A673 (cell line): ENCODE measurements around the gene DDX59. TPM values are rescaled to one million over a fixed set of nuclear protein-coding genes. Genes with fewer than 3 reads are reported as not detected.

Experiments
- BruUV-seq: library from RNA; stranded (reverse); fragments of 400-500 nt; replicated peaks from 2 replicates; lab custom pipeline; 2021; lab: Mats Ljungman, UMichigan
- CTCF ChIA-PET: fragments of 300-600 bp; sonication (Branson Sonifier 250); formaldehyde crosslinking; loops from one replicate; lab custom pipeline; 2022; ENCODE audit warnings: antibody characterized with exemption; lab: Charles Lee
- POLR2A ChIA-PET: fragments of 300-600 bp; sonication (Branson Sonifier 250); formaldehyde crosslinking; loops from one replicate; lab custom pipeline; 2022; ENCODE audit warnings: antibody characterized with exemption; ENCODE audit not compliant: low non-redundant PET; lab: Charles Lee
- DNase-seq: peaks from one replicate; pipeline ENCODE4 v3.0.0-alpha.2; 2015; ENCODE audit warnings: low spot score
- H3K27ac ChIP-seq: fragments of 200-600 bp; sonication (generic); 2 replicates; pipeline ENCODE4 v1.5.1; 2016; ENCODE audit warnings: mixed run types, low read depth, mild to moderate bottlenecking, mixed read lengths, antibody characterized with exemption, low read length; ENCODE audit not compliant: poor library complexity, severe bottlenecking
- H3K27me3 ChIP-seq: fragments of 200-600 bp; sonication (generic); replicated peaks from 2 replicates; pipeline ENCODE4 v1.6.1; 2017; ENCODE audit warnings: mixed run types, low read depth, mild to moderate bottlenecking, mixed read lengths, antibody characterized with exemption, low read length; ENCODE audit not compliant: insufficient read depth, poor library complexity
- H3K36me3 ChIP-seq: fragments of 200-600 bp; sonication (generic); 2 replicates; pipeline ENCODE4 v1.6.1; 2016; ENCODE audit warnings: mixed run types, mild to moderate bottlenecking, mixed read lengths, antibody characterized with exemption, low read length; ENCODE audit not compliant: insufficient read depth, poor library complexity, severe bottlenecking
- H3K4me1 ChIP-seq: fragments of 200-600 bp; sonication (generic); 2 replicates; pipeline ENCODE4 v1.6.1; 2017; ENCODE audit warnings: mixed run types, mild to moderate bottlenecking, mixed read lengths, antibody characterized with exemption, low read length; ENCODE audit not compliant: insufficient read depth, poor library complexity, severe bottlenecking
- H3K4me3 ChIP-seq: fragments of 200-600 bp; sonication (generic); 2 replicates; pipeline ENCODE4 v1.5.1; 2016; ENCODE audit warnings: low read depth, mixed run types, mild to moderate bottlenecking, mixed read lengths, low read length; ENCODE audit not compliant: poor library complexity, severe bottlenecking
- H3K9me3 ChIP-seq: fragments of 200-600 bp; sonication (generic); 2 replicates; pipeline ENCODE4 v1.6.1; 2016; ENCODE audit warnings: mixed run types, low read depth, mild to moderate bottlenecking, mixed read lengths, antibody characterized with exemption, low read length; ENCODE audit not compliant: poor library complexity, severe bottlenecking
- EZH2 ChIP-seq: fragments of 200-600 bp; sonication (generic); IDR thresholded peaks from 2 replicates; pipeline ENCODE4 v1.6.1; 2017; ENCODE audit warnings: borderline replicate concordance, low read depth, mild to moderate bottlenecking, mixed read lengths, antibody characterized with exemption, low read length; ENCODE audit not compliant: poor library complexity, severe bottlenecking
- intact Hi-C: fragments of 100-400 bp; cut with micrococcal nuclease; formaldehyde crosslinking; loops from one replicate; pipeline ENCODE4 v1.10.0; 2022; ENCODE audit not compliant: unreplicated experiment
- total RNA-seq: library from RNA; stranded (reverse); gene quantifications from 2 replicates; pipeline ENCODE4 v1.2.3, GENCODE V29; 2021
- TF ChIP-seq, protein P1 (sequence below): fragments of 300-800, 200-600 bp; sonication (generic); conservative IDR thresholded peaks from 2 replicates; pipeline ENCODE4 v1.5.1; 2017; ENCODE audit warnings: low read depth, mild to moderate bottlenecking, antibody characterized with exemption, low read length, moderate library complexity, mixed read lengths

DDX59 gene
- total RNA-seq, 1 experiment from 2014 or later, result 17.4 TPM

DNA sequence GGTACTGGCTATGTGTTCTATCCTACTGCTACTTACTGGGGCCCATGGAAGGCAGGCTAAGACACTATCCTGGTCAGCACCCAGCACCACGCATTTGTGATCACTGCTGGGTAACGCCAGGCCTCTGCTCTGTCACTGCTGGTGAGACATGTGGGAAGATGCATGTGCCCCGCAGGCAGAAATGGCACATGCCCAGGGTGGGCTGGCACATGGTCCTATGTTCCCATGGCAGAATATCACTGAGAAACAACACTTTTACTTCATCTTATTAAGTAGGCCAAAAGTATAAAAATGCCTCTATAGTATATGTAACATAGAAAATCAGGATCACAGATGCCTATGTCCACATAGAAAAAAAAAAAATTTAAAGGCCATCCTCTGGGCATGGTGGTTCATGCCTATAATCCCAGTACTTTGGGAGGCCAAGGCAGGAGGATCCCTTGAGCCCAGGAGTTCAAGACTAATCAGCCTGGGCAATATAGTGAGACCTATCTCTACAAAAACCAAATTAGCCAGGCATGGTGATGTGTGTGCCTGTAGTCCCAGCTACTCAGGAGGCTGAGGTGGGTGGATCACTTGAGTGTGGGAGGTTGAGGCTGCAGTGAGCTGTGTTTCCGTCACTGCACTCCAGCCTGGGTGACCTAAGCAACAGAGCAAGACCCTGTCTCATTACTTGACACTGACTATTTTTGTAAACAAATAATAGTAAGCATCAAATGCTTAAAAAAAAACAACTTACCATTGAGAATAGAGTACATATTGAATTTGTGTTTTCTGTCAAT, 11.5 kb downstream of the DDX59 start:
- DNase-seq, result no peak
- TF ChIP-seq EZH2, result no peak
- TF ChIP-seq, protein P1, sequence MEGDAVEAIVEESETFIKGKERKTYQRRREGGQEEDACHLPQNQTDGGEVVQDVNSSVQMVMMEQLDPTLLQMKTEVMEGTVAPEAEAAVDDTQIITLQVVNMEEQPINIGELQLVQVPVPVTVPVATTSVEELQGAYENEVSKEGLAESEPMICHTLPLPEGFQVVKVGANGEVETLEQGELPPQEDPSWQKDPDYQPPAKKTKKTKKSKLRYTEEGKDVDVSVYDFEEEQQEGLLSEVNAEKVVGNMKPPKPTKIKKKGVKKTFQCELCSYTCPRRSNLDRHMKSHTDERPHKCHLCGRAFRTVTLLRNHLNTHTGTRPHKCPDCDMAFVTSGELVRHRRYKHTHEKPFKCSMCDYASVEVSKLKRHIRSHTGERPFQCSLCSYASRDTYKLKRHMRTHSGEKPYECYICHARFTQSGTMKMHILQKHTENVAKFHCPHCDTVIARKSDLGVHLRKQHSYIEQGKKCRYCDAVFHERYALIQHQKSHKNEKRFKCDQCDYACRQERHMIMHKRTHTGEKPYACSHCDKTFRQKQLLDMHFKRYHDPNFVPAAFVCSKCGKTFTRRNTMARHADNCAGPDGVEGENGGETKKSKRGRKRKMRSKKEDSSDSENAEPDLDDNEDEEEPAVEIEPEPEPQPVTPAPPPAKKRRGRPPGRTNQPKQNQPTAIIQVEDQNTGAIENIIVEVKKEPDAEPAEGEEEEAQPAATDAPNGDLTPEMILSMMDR, result no peak
- H3K27me3 ChIP-seq, result no peaks in the 10 kb centered on the region
- CTCF ChIA-PET, result interaction anchor here (0.6 kb wide), 1 partner anchor 24 kb away, joined by 3 read pairs; no protein-coding TSS in a partner anchor
- peaks cover 15% of the 10 kb centered on the region for H3K36me3 ChIP-seq
- H3K4me1 ChIP-seq, result no peaks in the 10 kb centered on the region
- H3K27ac ChIP-seq, result no peak overlapping the region
- no TSS peak for BruUV-seq
- POLR2A ChIA-PET, result no interaction called here
- intact Hi-C loops, result no loop called here
- no peak overlapping the region for H3K4me3 ChIP-seq
- no peaks in the 10 kb centered on the region for H3K9me3 ChIP-seq

DNA sequence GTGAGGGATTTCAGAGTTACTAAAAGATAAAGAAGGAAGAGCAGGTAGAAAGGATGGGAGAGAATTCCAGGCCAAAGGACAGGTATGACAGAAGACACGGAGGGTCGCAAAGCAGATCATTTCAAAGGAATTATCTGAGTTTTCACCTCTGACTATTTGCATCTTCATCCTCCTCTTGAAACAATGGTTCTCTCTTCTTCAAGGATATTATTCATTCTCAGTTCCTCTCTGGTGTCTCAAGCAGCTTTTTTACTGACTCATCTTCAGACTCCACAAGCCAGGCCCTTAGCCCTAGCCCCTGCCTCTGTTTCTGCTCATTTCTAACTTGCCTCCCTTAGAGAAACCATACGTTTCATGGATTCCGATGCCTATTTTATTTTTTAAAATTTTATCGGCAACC, 15.0 kb downstream of the DDX59 start:
- Histone ChIP-seq H3K27me3 (no peaks in the 10 kb centered on the region), H3K4me3 (no peak overlapping the region), H3K9me3 (no peaks in the 10 kb centered on the region), H3K36me3 (peaks cover 11% of the 10 kb centered on the region), H3K27ac (no peak overlapping the region), H3K4me1 (no peaks in the 10 kb centered on the region)
- CTCF ChIA-PET, result no interaction called here
- intact Hi-C loops, result no loop called here
- TF ChIP-seq, protein P1, result no peak
- TF ChIP-seq EZH2, result no peak
- no peak for DNase-seq
- POLR2A ChIA-PET, result no interaction called here
- BruUV-seq, result no TSS peak

DNA sequence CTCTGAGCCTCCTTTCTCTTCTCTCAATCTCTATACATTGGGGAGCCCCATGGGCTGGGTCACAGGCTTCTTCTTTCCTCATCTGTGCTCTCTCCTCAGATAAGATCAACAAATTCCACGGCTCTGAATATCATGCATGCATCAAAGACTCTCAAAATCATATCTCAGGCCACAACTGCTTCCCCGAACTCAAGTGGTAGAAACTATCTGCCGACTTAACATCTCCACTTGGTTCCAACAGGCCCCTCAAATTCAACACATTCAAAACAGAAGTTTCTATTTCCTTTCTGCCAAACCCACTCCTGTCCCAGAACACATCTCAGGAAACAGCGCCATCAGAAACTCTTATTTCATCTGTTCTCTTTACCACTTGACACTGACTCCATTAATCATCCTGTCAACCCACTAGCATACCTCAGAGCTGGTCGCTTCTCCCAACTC, 16.7 kb downstream of the DDX59 start:
- no peak for DNase-seq
- Histone ChIP-seq H3K27ac (no peak overlapping the region), H3K36me3 (peaks cover 10% of the 10 kb centered on the region), H3K27me3 (no peaks in the 10 kb centered on the region), H3K9me3 (no peaks in the 10 kb centered on the region), H3K4me3 (no peak overlapping the region), H3K4me1 (no peaks in the 10 kb centered on the region)
- no TSS peak for BruUV-seq
- TF ChIP-seq, protein P1, result no peak
- TF ChIP-seq EZH2, result no peak
- ChIA-PET POLR2A (no interaction called here), CTCF (no interaction called here)
- intact Hi-C loops, result no loop called here
